Keratinocyte (primary cell): ENCODE measurements around the gene HID1. TPM values are rescaled to one million over a fixed set of nuclear protein-coding genes. Genes with fewer than 3 reads are reported as not detected.

ENCODE experiments used
- DNase-seq: peaks from one replicate; pipeline ENCODE4 v3.0.0-alpha.2; 2011; ENCODE audit warnings: low read depth, missing footprints, low spot score
- FAIRE-seq: peaks from 2 replicates; lab custom pipeline; 2011; peaks lifted over from hg19 to GRCh38; lab: Jason Lieb, UNC
- H2AFZ ChIP-seq: 2 replicates; pipeline ENCODE4 v1.6.0; 2012; ENCODE audit warnings: low read length, control low read depth, inconsistent platforms; ENCODE audit not compliant: control insufficient read depth
- H3K27ac ChIP-seq: 2 replicates; pipeline ENCODE4 v1.5.1; 2011; ENCODE audit warnings: low read length; ENCODE audit not compliant: control insufficient read depth, insufficient read depth
- H3K27me3 ChIP-seq: 3 replicates; pipeline ENCODE4 v1.6.0; 2011; ENCODE audit warnings: low read length; ENCODE audit not compliant: control insufficient read depth, insufficient read depth; ENCODE audit errors: extremely low read depth
- H3K36me3 ChIP-seq, 2 experiments: 2 replicates in 1 of 2; 3 replicates in 1 of 2; pipeline ENCODE4 v1.5.1; 2011; ENCODE audit warnings: low read length in 2 of 2, mild to moderate bottlenecking in 1 of 2; ENCODE audit not compliant: control insufficient read depth in 2 of 2, insufficient read depth in 2 of 2; ENCODE audit errors: extremely low read depth in 1 of 2
- H3K4me1 ChIP-seq: 3 replicates; pipeline ENCODE4 v1.5.1; 2011; ENCODE audit warnings: low read length; ENCODE audit not compliant: control insufficient read depth, insufficient read depth; ENCODE audit errors: extremely low read depth
- H3K4me2 ChIP-seq: 3 replicates; pipeline ENCODE4 v1.6.0; 2011; ENCODE audit warnings: low read depth, low read length; ENCODE audit not compliant: control insufficient read depth, insufficient read depth; ENCODE audit errors: extremely low read depth
- H3K4me3 ChIP-seq, 3 experiments: fragments of 200-600 bp in 1 of 3; sonication (generic) in 1 of 3; 2 replicates in 2 of 3; 3 replicates in 1 of 3; pipeline ENCODE4 v1.5.1; 2011 to 2016; ENCODE audit warnings: low read length in 3 of 3, mild to moderate bottlenecking in 3 of 3, control low read depth in 2 of 3, inconsistent platforms in 1 of 3, low read depth in 1 of 3, mixed read lengths in 1 of 3, mixed run types in 1 of 3, moderate library complexity in 1 of 3; ENCODE audit not compliant: control insufficient read depth in 2 of 3, insufficient read depth in 2 of 3; ENCODE audit errors: extremely low read depth in 1 of 3
- H3K79me2 ChIP-seq: 2 replicates; pipeline ENCODE4 v1.6.0; 2012; ENCODE audit warnings: low read length; ENCODE audit not compliant: control insufficient read depth, insufficient read depth
- H3K9ac ChIP-seq: 3 replicates; pipeline ENCODE4 v1.6.0; 2011; ENCODE audit warnings: low read length; ENCODE audit not compliant: control insufficient read depth, insufficient read depth; ENCODE audit errors: extremely low read depth
- H3K9me1 ChIP-seq: 3 replicates; pipeline ENCODE4 v1.6.0; 2011; ENCODE audit warnings: low read length; ENCODE audit not compliant: control insufficient read depth, insufficient read depth; ENCODE audit errors: extremely low read depth
- H3K9me3 ChIP-seq: 2 replicates; pipeline ENCODE4 v1.5.1; 2012; ENCODE audit warnings: low read depth, low read length; ENCODE audit not compliant: control insufficient read depth
- H4K20me1 ChIP-seq: 3 replicates; pipeline ENCODE4 v1.6.0; 2011; ENCODE audit warnings: low read length; ENCODE audit not compliant: control insufficient read depth, insufficient read depth; ENCODE audit errors: extremely low read depth
- CTCF ChIP-seq, 3 experiments: IDR thresholded peaks in 1 of 3; conservative IDR thresholded peaks in 1 of 3; optimal IDR thresholded peaks in 1 of 3; 2 replicates in 2 of 3; 3 replicates in 1 of 3; pipeline versions ENCODE3 to v1.5.1; 2011; ENCODE audit warnings: low read length in 3 of 3, mild to moderate bottlenecking in 3 of 3, moderate library complexity in 2 of 3, control low read depth in 1 of 3, inconsistent platforms in 1 of 3; ENCODE audit not compliant: insufficient read depth in 2 of 3; ENCODE audit errors: extremely low read depth in 1 of 3
- EZH2 ChIP-seq: IDR thresholded peaks from one replicate; pipeline ENCODE4 v1.6.1; 2012; ENCODE audit warnings: inconsistent platforms, mild to moderate bottlenecking, low read length, moderate library complexity
- dilution Hi-C: fragments of 300-500 bp; cut with MboI; formaldehyde crosslinking; loops from one replicate; pipeline ENCODE4 v1.7.0; 2020; ENCODE audit warnings: low sequenced_read_pairs; ENCODE audit not compliant: extremely low pct_ligation_motif_present
- polyA plus RNA-seq, 5 experiments: library from polyadenylated mRNA; depleted of rRNA in 3 of 5; stranded (reverse) in 3 of 5; stranded (forward) in 1 of 5; unstranded in 1 of 5; fragments of >200 nt; gene quantifications; 1 replicate in 1 of 5; 2 replicates in 3 of 5; 3 replicates in 1 of 5; pipeline versions ENCODE4 v1.2.1 to v1.2.3, GENCODE V29; 2011 to 2012; ENCODE audit warnings: missing spikeins in 2 of 5, low read depth in 1 of 5, low replicate concordance in 1 of 5

HID1 gene
- polyA plus RNA-seq, 1 donor (not counting 4 experiments of a cell fraction or from before 2014, with no cell fraction given) = 0.33 TPM

GRCh38 chr17:74935048-74935447 is 37.5 kb downstream of the HID1 start:
- Histone ChIP-seq H3K4me1 (no peaks in the 10 kb centered on the region), H3K4me2 (no peak overlapping the region), H3K9me3 (no peaks in the 10 kb centered on the region), H3K9me1 (no peaks in the 10 kb centered on the region), H2AFZ (no peak overlapping the region), H3K27ac (no peak overlapping the region), H3K79me2 (no peaks in the 10 kb centered on the region), H4K20me1 (no peaks in the 10 kb centered on the region), H3K9ac (no peak overlapping the region), H3K27me3 (peaks cover 48% of the 10 kb centered on the region), H3K4me3 (no peak overlapping the region), H3K36me3 (no peaks in the 10 kb centered on the region)
- no peak for TF ChIP-seq CTCF (optimal IDR thresholded peaks at IDR 0.05 in 1 of 3, IDR thresholded peaks at IDR 0.05 in 1 of 3, conservative IDR thresholded peaks at IDR 0.05 in 1 of 3; ENCODE audit: extremely low read depth in 1 of 3, insufficient read depth in 2 of 3, low read length in 3 of 3)
- TF ChIP-seq EZH2 = no peak
- dilution Hi-C loops = no loop called here
- DNase-seq (no peak), FAIRE-seq (no peak)

- TF ChIP-seq EZH2 (no peak), CTCF (optimal IDR thresholded peaks at IDR 0.05 in 1 of 3, IDR thresholded peaks at IDR 0.05 in 1 of 3, conservative IDR thresholded peaks at IDR 0.05 in 1 of 3; ENCODE audit: extremely low read depth in 1 of 3, insufficient read depth in 2 of 3, low read length in 3 of 3) (no peak)
- dilution Hi-C loops = no loop called here
- Histone ChIP-seq H3K4me1 (no peaks in the 10 kb centered on the region), H3K9me1 (no peaks in the 10 kb centered on the region), H3K79me2 (no peaks in the 10 kb centered on the region), H3K9me3 (no peaks in the 10 kb centered on the region), H3K9ac (no peak overlapping the region), H2AFZ (no peak overlapping the region), H3K27me3 (peaks cover 36% of the 10 kb centered on the region), H3K27ac (no peak overlapping the region), H3K4me2 (no peak overlapping the region), H4K20me1 (no peaks in the 10 kb centered on the region), H3K36me3 (no peaks in the 10 kb centered on the region), H3K4me3 (no peak overlapping the region)
- no peak for DNase-seq
- FAIRE-seq = no peak
Measured at GRCh38 chr17:74930535-74931036, 42.0 kb downstream of the HID1 start.
